NCI-H510A treated with DMSO at 0.1 percent for 48 hours (cell line): ENCODE results near the gene TMEM154.
A peak's percentile ranks its signal among the peaks of the same experiment; 100 is the strongest.

Experiments used
- DNase-seq: peaks from one replicate; lab custom pipeline; 2025; lab: John Stamatoyannopoulos, UW

Gene TMEM154

DNA sequence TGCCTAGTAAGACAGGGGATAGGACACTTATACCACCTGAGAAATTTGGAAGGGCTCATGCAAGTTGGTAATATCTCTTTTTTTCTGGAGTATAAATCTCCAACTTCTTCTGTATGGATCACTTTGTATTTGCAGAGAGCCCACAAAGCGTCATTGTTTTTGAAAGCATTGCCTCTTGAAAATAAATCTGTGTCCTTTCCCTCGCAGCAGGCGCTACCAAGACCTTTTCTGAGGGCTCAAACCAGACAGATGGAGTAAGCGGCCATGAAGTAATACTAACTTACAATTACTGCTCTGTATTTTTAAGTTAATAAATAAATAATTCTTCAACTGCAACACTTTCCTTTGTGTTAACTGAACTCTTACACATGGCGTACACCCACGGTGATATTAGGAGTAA, 87.9 kb downstream of the TMEM154 start:
- DNase-seq: no peak

DNA sequence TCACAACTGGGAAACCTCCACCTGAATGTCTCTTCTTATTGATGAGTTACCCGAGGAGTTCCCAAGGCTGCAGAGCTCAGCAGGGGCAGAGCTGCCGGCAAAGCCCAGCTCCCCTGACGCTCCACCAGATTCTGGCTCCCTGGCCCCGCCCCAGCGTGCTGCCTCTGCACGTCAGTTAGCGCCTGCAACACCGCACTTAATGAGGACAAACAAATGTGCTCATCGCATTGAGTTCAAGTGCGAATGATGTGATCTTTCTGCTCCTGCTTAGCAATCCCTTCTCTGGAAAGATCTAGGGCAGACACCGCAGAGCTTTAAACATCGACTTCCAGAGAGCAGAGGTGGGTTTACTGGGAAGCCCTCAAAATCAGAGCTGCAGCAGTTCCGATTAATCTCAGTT, 88.4 kb downstream of the TMEM154 start:
- DNase-seq: peak; percentile 63

DNA sequence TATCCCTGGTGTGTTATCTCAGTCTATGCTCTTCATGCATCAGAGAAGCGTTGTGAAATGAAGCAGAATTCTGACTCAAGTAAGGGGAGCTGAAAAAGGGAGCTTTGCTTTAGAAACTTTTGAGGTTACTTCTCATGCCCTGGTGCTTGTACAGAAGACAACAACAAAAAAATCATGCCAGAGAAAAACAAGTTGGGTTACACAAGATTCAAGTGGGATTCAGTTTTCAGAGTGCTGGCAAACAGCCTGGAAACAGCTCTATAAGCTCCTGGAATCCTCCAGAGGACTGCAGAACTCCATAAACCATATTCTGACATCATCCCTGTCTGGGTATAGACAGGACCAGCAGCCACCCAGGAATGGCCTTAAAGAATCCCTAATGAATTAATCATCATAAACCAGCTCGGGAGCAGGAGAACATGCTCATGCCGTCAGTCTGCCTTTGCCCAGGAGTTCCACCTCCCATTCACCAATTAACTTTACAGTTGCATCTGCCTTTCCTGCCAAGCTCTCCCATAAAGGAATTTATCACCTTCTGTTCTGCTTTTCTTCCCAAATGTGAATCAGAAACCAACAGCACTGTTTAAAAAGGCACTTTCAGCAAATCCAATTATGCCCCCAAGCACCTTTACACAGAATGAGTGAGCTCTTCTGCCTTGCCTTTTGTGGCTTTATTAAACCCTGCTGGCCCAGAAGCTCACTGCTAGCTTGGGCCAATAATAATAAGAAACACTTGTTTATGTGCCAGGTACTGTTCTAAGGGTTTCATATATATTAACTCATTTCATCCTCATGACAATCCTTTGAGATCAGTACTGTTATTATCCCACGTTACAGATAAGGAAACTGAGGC, 89.4 kb downstream of the TMEM154 start:
- DNase-seq: peak; percentile 17

DNA sequence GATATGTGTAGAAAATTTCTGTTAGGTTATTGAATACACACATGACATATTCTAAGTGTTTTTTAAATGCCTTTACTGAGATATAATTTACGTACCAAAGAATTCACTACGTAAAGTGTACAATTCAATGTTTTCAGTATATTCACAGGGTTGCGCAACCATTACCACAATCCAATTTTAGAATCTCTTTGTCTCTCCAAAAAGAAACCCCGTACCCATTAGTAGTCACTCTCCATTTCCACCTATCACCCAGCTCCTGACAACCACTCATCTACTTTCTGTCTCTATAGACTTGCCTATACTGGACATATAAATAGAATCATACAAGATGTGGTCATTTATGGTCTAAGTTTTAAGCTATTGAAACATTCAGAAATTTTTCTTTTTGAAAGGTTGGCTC, 90.9 kb downstream of the TMEM154 start:
- no peak for DNase-seq

GRCh38 chr4:152587127-152587526, 92.7 kb downstream of the TMEM154 start:
- DNase-seq: no peak

- DNase-seq: no peak
These were observed 93.1 kb downstream of the TMEM154 start for GRCh38 chr4:152586668-152587067.

DNA sequence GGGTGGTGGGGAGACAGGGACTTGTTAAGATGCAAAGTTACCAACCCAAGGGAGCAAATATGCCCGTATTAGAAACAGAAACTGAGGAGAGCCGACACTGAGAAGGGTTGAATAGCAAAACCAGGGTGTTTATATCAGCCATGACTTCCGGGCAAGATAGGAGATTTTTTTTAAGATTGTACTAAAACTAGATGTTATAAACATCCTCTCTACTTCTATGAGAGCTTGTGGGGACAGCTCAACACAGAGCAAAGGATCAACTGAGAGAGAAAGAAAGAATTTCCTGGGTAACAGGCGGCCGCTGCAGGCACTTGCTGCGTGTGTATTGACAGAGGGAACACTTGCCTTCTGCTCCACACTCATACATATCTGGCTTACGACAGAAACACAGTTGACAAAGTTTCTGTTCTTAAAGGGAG, 94.8 kb downstream of the TMEM154 start:
- DNase-seq: no peak

DNA sequence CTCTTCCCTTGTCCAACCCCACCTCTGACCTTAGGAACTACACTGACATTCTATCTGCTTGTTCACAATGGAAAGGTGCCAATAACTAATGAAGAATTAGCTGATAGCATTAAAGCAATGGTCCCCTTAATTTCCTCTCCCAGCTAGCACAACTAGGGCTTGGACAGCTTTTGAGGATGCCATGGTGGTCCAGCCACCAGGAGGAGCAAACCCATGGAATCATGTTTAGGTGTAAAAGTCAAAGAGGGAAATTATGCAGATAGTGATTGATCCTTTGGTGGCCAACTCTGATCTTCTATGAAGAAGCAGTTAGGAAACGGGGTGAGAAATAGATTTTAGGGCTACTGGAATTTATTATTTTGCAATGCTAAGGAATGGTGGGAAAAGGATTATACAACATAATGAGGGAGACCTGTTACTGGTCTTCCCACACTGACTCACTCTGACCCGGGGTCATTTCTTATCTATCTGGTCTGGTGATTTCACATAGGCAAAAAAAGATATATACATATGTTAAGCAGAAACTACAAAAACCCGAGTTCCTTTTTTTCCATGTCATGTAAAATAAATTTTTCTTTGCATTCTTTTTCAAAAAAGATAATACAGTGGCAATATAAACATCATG, 98.1 kb downstream of the TMEM154 start:
- no peak for DNase-seq

DNA sequence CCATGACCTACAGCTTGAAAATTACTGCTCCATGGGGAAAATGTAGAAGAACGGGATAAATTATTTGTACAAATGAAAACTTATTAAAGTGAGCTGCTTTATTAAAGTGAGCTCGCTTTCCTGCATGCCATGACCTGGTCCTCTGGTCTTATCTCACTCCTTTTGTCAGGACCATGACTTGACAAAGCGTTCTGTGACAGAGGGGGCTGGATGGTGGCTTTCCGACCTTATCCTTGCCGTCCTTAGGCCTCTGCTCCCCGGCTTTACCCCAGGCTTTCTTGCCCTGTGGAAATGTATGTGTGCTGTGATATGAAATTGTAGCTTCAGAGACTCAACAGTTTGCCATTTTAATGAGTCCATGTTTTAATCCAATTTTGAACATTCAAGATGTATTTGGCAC, 99.9 kb downstream of the TMEM154 start:
- DNase-seq: no peak

DNA sequence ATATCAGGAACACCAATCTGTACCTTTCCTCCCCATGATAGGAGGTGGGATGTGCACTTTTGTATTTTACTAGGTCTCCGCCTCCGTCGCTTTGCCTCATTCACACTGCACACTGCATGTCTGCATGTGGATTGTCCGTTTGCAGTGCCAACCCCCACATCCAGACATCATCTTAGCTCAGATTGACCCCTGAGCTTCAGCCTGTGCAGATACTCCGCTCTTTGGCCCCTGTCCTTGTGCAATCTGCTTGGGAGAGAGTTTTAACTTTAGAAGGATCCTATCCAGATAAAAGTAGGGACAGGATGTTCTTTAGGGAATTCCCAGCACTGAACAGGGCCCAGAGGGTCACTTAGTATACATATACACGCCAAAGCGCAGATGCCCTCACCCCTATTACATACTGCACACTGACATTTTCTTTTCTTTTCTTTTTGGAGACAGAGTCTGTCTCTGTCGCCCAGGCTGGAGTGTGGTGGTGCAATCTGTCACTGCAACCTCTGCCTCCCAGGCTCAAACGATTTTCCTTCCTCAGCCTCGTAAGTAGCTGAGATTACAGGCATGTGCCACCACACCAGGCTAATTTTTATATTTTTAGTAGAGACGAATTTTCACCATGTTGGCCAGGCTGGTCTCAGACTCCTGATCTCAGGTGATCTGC, 100.6 kb downstream of the TMEM154 start:
- DNase-seq: no peak

- no peak for DNase-seq
These were observed 101.1 kb downstream of the TMEM154 start for GRCh38 chr4:152578670-152579069.

- DNase-seq: no peak
These were observed 101.9 kb downstream of the TMEM154 start for GRCh38 chr4:152577708-152578396.

- no peak for DNase-seq
These were observed 104.3 kb downstream of the TMEM154 start for GRCh38 chr4:152575533-152575932.

GRCh38 chr4:152573861-152574260, 105.9 kb downstream of the TMEM154 start:
- no peak for DNase-seq

- no peak for DNase-seq
These were observed 107.2 kb downstream of the TMEM154 start for GRCh38 chr4:152572417-152573086.

DNA sequence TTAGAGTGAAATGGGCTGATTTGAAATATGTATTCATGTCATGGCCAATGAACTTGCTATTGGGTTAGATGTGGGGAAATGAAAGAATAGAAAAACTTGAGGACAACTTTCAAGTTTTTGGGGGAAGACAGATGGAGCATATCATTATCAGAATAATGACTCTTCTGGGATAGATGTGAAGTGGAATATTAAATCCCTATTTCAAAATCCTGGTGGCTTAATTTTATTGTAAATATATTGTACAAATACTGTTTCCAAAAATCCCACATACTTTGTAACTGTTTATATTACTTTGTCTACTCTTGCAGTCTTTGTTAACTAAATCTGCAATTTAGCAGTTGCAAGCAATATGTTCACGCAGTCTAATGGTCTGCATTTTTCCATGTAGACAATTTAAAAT, 108.0 kb downstream of the TMEM154 start:
- no peak for DNase-seq

GRCh38 chr4:152571296-152571695, 108.5 kb downstream of the TMEM154 start:
- DNase-seq: no peak
